H1 (cell line): ENCODE data around the gene AMN. TPM values are rescaled to one million over a fixed set of nuclear protein-coding genes. Genes with fewer than 3 reads are reported as not detected.

ENCODE experiments used
- CTCF ChIA-PET: fragments of 300-600 bp; sonication (Branson Sonifier 250); formaldehyde crosslinking; loops from one replicate; lab custom pipeline; 2021; ENCODE audit not compliant: partially characterized antibody; lab: Charles Lee
- POLR2A ChIA-PET: fragments of 300-600 bp; sonication (Branson Sonifier 250); formaldehyde crosslinking; loops from one replicate; lab custom pipeline; 2021; ENCODE audit warnings: inconsistent platforms; ENCODE audit not compliant: partially characterized antibody; lab: Charles Lee
- DNase-seq, 2 experiments: peaks; one replicate each; pipeline versions ENCODE4 v3.0.0 to v3.0.0-alpha.2; 2010 to 2022; ENCODE audit warnings: low spot score in 2 of 2, low read depth in 1 of 2, mixed read lengths in 1 of 2
- FAIRE-seq: peaks from 2 replicates; lab custom pipeline; 2011; peaks lifted over from hg19 to GRCh38; lab: Jason Lieb, UNC
- H2AFZ ChIP-seq: 2 replicates; pipeline ENCODE4 v1.8.1; 2012; ENCODE audit warnings: low read length, inconsistent platforms
- H2AK5ac ChIP-seq: 2 replicates; pipeline ENCODE4 v1.6.1; 2013; ENCODE audit warnings: low read depth, low read length
- H2BK120ac ChIP-seq: replicated peaks from 2 replicates; pipeline ENCODE3; 2013; ENCODE audit warnings: low read depth, low read length, inconsistent platforms
- H2BK12ac ChIP-seq: 2 replicates; pipeline ENCODE4 v1.6.1; 2013; ENCODE audit warnings: low read depth, low read length
- H2BK15ac ChIP-seq: 2 replicates; pipeline ENCODE4 v1.6.1; 2013; ENCODE audit warnings: low read length
- H2BK20ac ChIP-seq: 2 replicates; pipeline ENCODE4 v1.6.1; 2013; ENCODE audit warnings: low read length
- H2BK5ac ChIP-seq: 2 replicates; pipeline ENCODE4 v1.6.1; 2013; ENCODE audit warnings: low read depth, low read length
- H3K14ac ChIP-seq: 2 replicates; pipeline ENCODE4 v1.6.1; 2013; ENCODE audit warnings: inconsistent platforms; ENCODE audit not compliant: insufficient read length
- H3K18ac ChIP-seq: 2 replicates; pipeline ENCODE4 v1.6.1; 2013; ENCODE audit warnings: low read length; ENCODE audit errors: extremely low read depth
- H3K23ac ChIP-seq: 2 replicates; pipeline ENCODE4 v1.6.1; 2013; ENCODE audit warnings: inconsistent platforms; ENCODE audit not compliant: insufficient read length
- H3K23me2 ChIP-seq: 2 replicates; pipeline ENCODE4 v1.6.1; 2013; ENCODE audit warnings: low read depth, low read length
- H3K27ac ChIP-seq: 2 replicates; pipeline ENCODE4 v1.6.1; 2011; ENCODE audit warnings: low read depth, low read length, inconsistent platforms
- H3K27me3 ChIP-seq, 4 experiments: replicated peaks in 1 of 4; 1 replicate in 1 of 4; 2 replicates in 3 of 4; pipeline versions ENCODE4 v1.6.1 to v1.8.1; 2011 to 2013; ENCODE audit warnings: low read length in 3 of 4, mild to moderate bottlenecking in 3 of 4, inconsistent platforms in 2 of 4, mixed read lengths in 2 of 4, moderate library complexity in 1 of 4; ENCODE audit not compliant: control insufficient read depth in 3 of 4, insufficient read depth in 3 of 4; ENCODE audit errors: extremely low read depth in 1 of 4
- H3K36me3 ChIP-seq, 4 experiments: 2 replicates each; pipeline versions ENCODE4 v1.6.1 to v1.8.1; 2011 to 2013; ENCODE audit warnings: mild to moderate bottlenecking in 4 of 4, low read length in 3 of 4, moderate library complexity in 2 of 4, control low read depth in 1 of 4, inconsistent platforms in 1 of 4; ENCODE audit not compliant: insufficient read depth in 4 of 4, control insufficient read depth in 2 of 4
- H3K4ac ChIP-seq: replicated peaks from 2 replicates; pipeline ENCODE3; 2013; ENCODE audit warnings: low read length, low read depth, mixed read lengths, inconsistent platforms; ENCODE audit not compliant: insufficient read length
- H3K4me1 ChIP-seq, 4 experiments: replicated peaks in 1 of 4; 1 replicate in 1 of 4; 2 replicates in 3 of 4; pipeline versions ENCODE4 v1.6.1 to v1.8.1; 2011 to 2013; ENCODE audit warnings: low read length in 3 of 4, inconsistent platforms in 2 of 4, mixed read lengths in 1 of 4; ENCODE audit not compliant: insufficient read depth in 4 of 4, control insufficient read depth in 3 of 4
- H3K4me2 ChIP-seq, 2 experiments: 2 replicates each; pipeline versions ENCODE4 v1.6.1 to v1.8.1; 2011 to 2013; ENCODE audit warnings: low read depth in 2 of 2, low read length in 2 of 2, control low read depth in 1 of 2, inconsistent platforms in 1 of 2, mild to moderate bottlenecking in 1 of 2; ENCODE audit not compliant: insufficient read depth in 1 of 2
- H3K4me3 ChIP-seq, 4 experiments: fragments of 200-600, 300-600 bp in 1 of 4; sonication (generic), shearing (Covaris generic), sonication (Bioruptor Twin) in 1 of 4; 2 replicates each; pipeline versions ENCODE4 v1.5.1 to v1.8.1; 2011 to 2016; ENCODE audit warnings: low read length in 4 of 4, low read depth in 3 of 4, control low read depth in 2 of 4, inconsistent platforms in 2 of 4, mild to moderate bottlenecking in 2 of 4, mixed read lengths in 1 of 4, moderate library complexity in 1 of 4; ENCODE audit not compliant: insufficient read depth in 2 of 4; ENCODE audit errors: extremely low read depth in 1 of 4
- H3K56ac ChIP-seq: replicated peaks from 2 replicates; pipeline ENCODE3; 2013; ENCODE audit warnings: low read depth, mild to moderate bottlenecking, mixed read lengths, low read length, inconsistent platforms; ENCODE audit not compliant: insufficient read length
- H3K79me1 ChIP-seq: 2 replicates; pipeline ENCODE4 v1.6.1; 2013; ENCODE audit warnings: low read depth, low read length, control low read depth
- H3K79me2 ChIP-seq, 2 experiments: 2 replicates each; pipeline versions ENCODE4 v1.6.1 to v1.8.1; 2012 to 2013; ENCODE audit warnings: low read length in 2 of 2, mild to moderate bottlenecking in 2 of 2, inconsistent platforms in 1 of 2; ENCODE audit not compliant: insufficient read depth in 2 of 2, control insufficient read depth in 1 of 2
- H3K9ac ChIP-seq, 4 experiments: replicated peaks in 1 of 4; 1 replicate in 1 of 4; 2 replicates in 3 of 4; pipeline versions ENCODE4 v1.6.1 to v1.8.1; 2011 to 2013; ENCODE audit warnings: low read depth in 3 of 4, low read length in 3 of 4, control low read depth in 2 of 4, mild to moderate bottlenecking in 2 of 4, moderate library complexity in 2 of 4, inconsistent platforms in 1 of 4; ENCODE audit errors: extremely low read depth in 1 of 4
- H3K9me3 ChIP-seq, 2 experiments: 2 replicates each; pipeline versions ENCODE4 v1.6.1 to v1.8.1; 2012 to 2013; ENCODE audit warnings: mild to moderate bottlenecking in 2 of 2, moderate library complexity in 2 of 2, control low read depth in 1 of 2, inconsistent platforms in 1 of 2, low read depth in 1 of 2, low read length in 1 of 2, mixed read lengths in 1 of 2; ENCODE audit not compliant: insufficient read depth in 2 of 2
- H4K20me1 ChIP-seq, 2 experiments: replicated peaks in 1 of 2; 2 replicates each; pipeline versions ENCODE3 to v1.8.1; 2011 to 2013; ENCODE audit warnings: inconsistent platforms in 2 of 2, low read length in 2 of 2, mild to moderate bottlenecking in 1 of 2; ENCODE audit not compliant: insufficient read depth in 2 of 2, control insufficient read depth in 1 of 2
- H4K5ac ChIP-seq: 2 replicates; pipeline ENCODE4 v1.6.1; 2013; ENCODE audit warnings: low read length, low read depth, mixed read lengths, inconsistent platforms; ENCODE audit not compliant: insufficient read length
- H4K8ac ChIP-seq: 2 replicates; pipeline ENCODE4 v1.8.0; 2013; ENCODE audit warnings: mild to moderate bottlenecking, moderate library complexity, low read length, inconsistent platforms; ENCODE audit not compliant: insufficient read depth; ENCODE audit errors: extremely low read depth
- H4K91ac ChIP-seq: replicated peaks from 2 replicates; pipeline ENCODE3; 2013; ENCODE audit warnings: low read length, mixed read lengths, inconsistent platforms; ENCODE audit not compliant: insufficient read length
- BRCA1 ChIP-seq: IDR thresholded peaks from 2 replicates; pipeline ENCODE4 v1.6.1; 2012; ENCODE audit warnings: low read depth, low read length, improper control_type of control experiment
- EGR1 ChIP-seq: IDR thresholded peaks from 2 replicates; pipeline ENCODE4 v1.6.1; 2011; ENCODE audit warnings: low read depth, low read length, borderline replicate concordance
- EZH2 ChIP-seq: fragments of 200-600 bp; sonication (generic); IDR thresholded peaks from 2 replicates; pipeline ENCODE4 v1.7.1; 2012; ENCODE audit warnings: low read depth, mild to moderate bottlenecking, moderate library complexity, low read length, inconsistent platforms; ENCODE audit not compliant: severe bottlenecking
- HDAC2 ChIP-seq, 2 experiments: fragments of 300-600 bp in 1 of 2; sonication (generic) in 1 of 2; IDR thresholded peaks; 2 replicates each; pipeline ENCODE4 v1.6.1; 2011 to 2012; ENCODE audit warnings: low read depth in 2 of 2, low read length in 2 of 2, mild to moderate bottlenecking in 2 of 2, moderate library complexity in 2 of 2, borderline replicate concordance in 1 of 2, inconsistent platforms in 1 of 2
- KDM4A ChIP-seq: IDR thresholded peaks from one replicate; pipeline ENCODE4 v1.7.1; 2012; ENCODE audit warnings: low read depth, mild to moderate bottlenecking, moderate library complexity, low read length, inconsistent platforms; ENCODE audit not compliant: severe bottlenecking
- NRF1 ChIP-seq: IDR thresholded peaks from 2 replicates; pipeline ENCODE4 v1.6.1; 2011; ENCODE audit warnings: mild to moderate bottlenecking, low read depth, low read length, improper control_type of control experiment
- POLR2AphosphoS5 ChIP-seq: IDR thresholded peaks from 2 replicates; pipeline ENCODE4 v1.6.1; 2011; ENCODE audit warnings: low read depth, low read length
- POU5F1 ChIP-seq: IDR thresholded peaks from 2 replicates; pipeline ENCODE4 v1.6.1; 2011; ENCODE audit warnings: low read depth, mild to moderate bottlenecking, low read length, moderate library complexity
- SAP30 ChIP-seq: fragments of 300-600 bp; sonication (generic); IDR thresholded peaks from 2 replicates; pipeline ENCODE4 v1.7.1; 2012; ENCODE audit warnings: low read length, moderate library complexity, mild to moderate bottlenecking, inconsistent platforms; ENCODE audit not compliant: insufficient read depth, insufficient replicate concordance
- SP1 ChIP-seq: IDR thresholded peaks from 2 replicates; pipeline ENCODE4 v1.6.1; 2011; ENCODE audit warnings: low read depth, low read length
- TAF7 ChIP-seq: optimal IDR thresholded peaks from 2 replicates; pipeline ENCODE3; 2011; ENCODE audit warnings: low read depth, mild to moderate bottlenecking, inconsistent platforms, low read length, moderate library complexity, borderline replicate concordance
- TEAD4 ChIP-seq: IDR thresholded peaks from 2 replicates; pipeline ENCODE4 v1.6.1; 2012; ENCODE audit warnings: low read depth, low read length, inconsistent platforms, mixed read lengths
- USF2 ChIP-seq: IDR thresholded peaks from 2 replicates; pipeline ENCODE4 v1.6.1; 2011; ENCODE audit warnings: low read length, improper control_type of control experiment
- WGBS, 2 experiments: shearing (Covaris generic) in 1 of 2; methylation state at CpG; one replicate each; pipeline versions ENCODE4 v1.1.6 to v1.1.7; 2013 to 2015; ENCODE audit warnings: low lambda C conversion rate in 2 of 2, mixed read lengths in 2 of 2, inconsistent platforms in 1 of 2, low coverage in 1 of 2, missing lambda C conversion rate in 1 of 2; ENCODE audit not compliant: insufficient replicate concordance in 2 of 2, insufficient coverage in 1 of 2, insufficient read length in 1 of 2; ENCODE audit errors: extremely low coverage in 1 of 2, missing lambda C conversion rate in 1 of 2; 5-methylcytosine and 5-hydroxymethylcytosine counted together
- polyA plus RNA-seq, 7 experiments: library from polyadenylated mRNA; depleted of rRNA in 3 of 7; stranded (reverse) in 5 of 7; unstranded in 2 of 7; fragments of >200 nt in 5 of 7; fragments of 200-250 nt in 2 of 7; gene quantifications; 1 replicate in 5 of 7; 2 replicates in 1 of 7; 4 replicates in 1 of 7; pipeline versions ENCODE4 v1.2.1 to v1.2.3, GENCODE V29; 2011 to 2013; ENCODE audit warnings: missing spikeins in 2 of 7, mixed read lengths in 2 of 7
- total RNA-seq: library from RNA; stranded (reverse); fragmentation: NEBNext Ultra II Directional; extraction: Animal tissue kit (Norgen Biotek cat#: 25700); gene quantifications from 2 replicates; pipeline ENCODE4 v1.2.1, GENCODE V29; 2021

Gene AMN
- total and polyA plus RNA-seq, 2 of the 8 experiments (the other 6 are each of a cell fraction or from before 2014, with no cell fraction given) = 0.77 to 1.5 TPM

GRCh38 chr14:102977475-102977874, 55.0 kb downstream of the AMN start:
- no peak overlapping the region for H2BK5ac ChIP-seq
- no peak overlapping the region for H3K4me3 ChIP-seq
- WGBS, 2 experiments = 87% methylated on average over 8 of the region's 8 CpGs; no CpG with 5 or more reads in 1 of the 2 experiments
- H2BK20ac ChIP-seq = no peak overlapping the region
- CTCF ChIA-PET = interaction anchor here (0.6 to 2.7 kb wide), 3 partner anchors 11 to 436 kb away, joined by 3 to 9 read pairs (median 5); no protein-coding TSS in a partner anchor
- no peak overlapping the region for H2BK120ac ChIP-seq
- peaks cover 8 to 46% (median 22%) of the 10 kb centered on the region in 4 experiments for H3K36me3 ChIP-seq
- POLR2A ChIA-PET = no interaction called here
- no peak for DNase-seq
- H3K27me3 ChIP-seq = no peaks in the 10 kb centered on the region
- no peak overlapping the region for H2BK15ac ChIP-seq
- TF ChIP-seq POLR2AphosphoS5 (no peak), HDAC2 (IDR thresholded peaks at IDR 0.05; ENCODE audit: borderline replicate concordance in 1 of 2, low read depth in 2 of 2, low read length in 2 of 2) (no peak), SP1 (no peak), EZH2 (no peak), POU5F1 (no peak), TEAD4 (no peak), NRF1 (no peak), SAP30 (no peak), EGR1 (no peak), KDM4A (no peak), BRCA1 (no peak), USF2 (no peak), TAF7 (no peak)
- H3K79me2 ChIP-seq = no peaks in the 10 kb centered on the region
- no peak overlapping the region for H2BK12ac ChIP-seq
- no peak overlapping the region for H3K9ac ChIP-seq
- H3K18ac ChIP-seq = no peak overlapping the region
- no peaks in the 10 kb centered on the region for H3K23me2 ChIP-seq
- no peak overlapping the region for H4K91ac ChIP-seq
- H2AFZ ChIP-seq = no peak overlapping the region
- 0 out of 2 replicates have a peak, but pooled peaks cover 2% of the 10 kb centered on the region for H3K79me1 ChIP-seq
- FAIRE-seq = no peak
- no peak overlapping the region for H3K23ac ChIP-seq
- 0 out of 2 replicates have a peak overlapping the region, but pooled peaks have one; percentile 27 for H3K27ac ChIP-seq
- H3K4ac ChIP-seq = no peak overlapping the region
- H3K56ac ChIP-seq = no peak overlapping the region
- H4K8ac ChIP-seq = no peak overlapping the region
- H2AK5ac ChIP-seq = no peak overlapping the region
- no peaks in the 10 kb centered on the region for H3K9me3 ChIP-seq
- H4K20me1 ChIP-seq = peaks cover 0 to 8% of the 10 kb centered on the region in 2 experiments
- no peak overlapping the region for H4K5ac ChIP-seq
- no peak overlapping the region for H3K4me2 ChIP-seq
- no peak overlapping the region for H3K14ac ChIP-seq
- H3K4me1 ChIP-seq = no peaks in the 10 kb centered on the region
